Rectal smooth muscle tissue (tissue), 1 donor: ENCODE data around the gene TBC1D4.

Experiments used
- H3K27ac ChIP-seq: one replicate; pipeline ENCODE4 v1.7.0; 2013; ENCODE audit warnings: low read depth, low read length, inconsistent platforms
- H3K27me3 ChIP-seq: one replicate; pipeline ENCODE4 v1.7.0; 2013; ENCODE audit warnings: low read length; ENCODE audit not compliant: control insufficient read depth, insufficient read depth
- H3K36me3 ChIP-seq: one replicate; pipeline ENCODE4 v1.7.0; 2013; ENCODE audit warnings: low read length; ENCODE audit not compliant: control insufficient read depth, insufficient read depth
- H3K4me1 ChIP-seq: one replicate; pipeline ENCODE4 v1.7.0; 2013; ENCODE audit warnings: low read length; ENCODE audit not compliant: control insufficient read depth, insufficient read depth
- H3K4me3 ChIP-seq: one replicate; pipeline ENCODE4 v1.7.0; 2013; ENCODE audit warnings: low read length
- H3K9ac ChIP-seq: one replicate; pipeline ENCODE4 v1.7.0; 2013; ENCODE audit warnings: low read length

Gene TBC1D4

GRCh38 chr13:75417656-75418055, 64.3 kb downstream of the TBC1D4 start:
- H3K9ac ChIP-seq, result no peak overlapping the region
- H3K36me3 ChIP-seq, result no peaks in the 10 kb centered on the region
- H3K27me3 ChIP-seq, result no peaks in the 10 kb centered on the region
- H3K4me1 ChIP-seq, result no peaks in the 10 kb centered on the region
- H3K4me3 ChIP-seq, result no peak overlapping the region
- H3K27ac ChIP-seq, result no peak overlapping the region

GRCh38 chr13:75417012-75417384, 65.0 kb downstream of the TBC1D4 start:
- no peaks in the 10 kb centered on the region for H3K4me1 ChIP-seq
- no peak overlapping the region for H3K9ac ChIP-seq
- H3K27ac ChIP-seq, result no peak overlapping the region
- H3K27me3 ChIP-seq, result no peaks in the 10 kb centered on the region
- H3K36me3 ChIP-seq, result no peaks in the 10 kb centered on the region
- no peak overlapping the region for H3K4me3 ChIP-seq

- H3K27me3 ChIP-seq, result no peaks in the 10 kb centered on the region
- no peaks in the 10 kb centered on the region for H3K36me3 ChIP-seq
- no peak overlapping the region for H3K9ac ChIP-seq
- no peak overlapping the region for H3K4me3 ChIP-seq
- no peaks in the 10 kb centered on the region for H3K4me1 ChIP-seq
- H3K27ac ChIP-seq, result no peak overlapping the region
Observed at GRCh38 chr13:75416327-75417011, 65.5 kb downstream of the TBC1D4 start.

GRCh38 chr13:75415694-75416093, 66.3 kb downstream of the TBC1D4 start:
- H3K27me3 ChIP-seq, result no peaks in the 10 kb centered on the region
- no peak overlapping the region for H3K27ac ChIP-seq
- no peak overlapping the region for H3K4me3 ChIP-seq
- H3K4me1 ChIP-seq, result no peaks in the 10 kb centered on the region
- no peak overlapping the region for H3K9ac ChIP-seq
- H3K36me3 ChIP-seq, result no peaks in the 10 kb centered on the region

GRCh38 chr13:75415171-75415570, 66.8 kb downstream of the TBC1D4 start:
- H3K27me3 ChIP-seq, result no peaks in the 10 kb centered on the region
- H3K9ac ChIP-seq, result no peak overlapping the region
- no peak overlapping the region for H3K27ac ChIP-seq
- H3K36me3 ChIP-seq, result no peaks in the 10 kb centered on the region
- no peaks in the 10 kb centered on the region for H3K4me1 ChIP-seq
- H3K4me3 ChIP-seq, result no peak overlapping the region

- no peak overlapping the region for H3K4me3 ChIP-seq
- no peak overlapping the region for H3K9ac ChIP-seq
- no peak overlapping the region for H3K27ac ChIP-seq
- no peaks in the 10 kb centered on the region for H3K36me3 ChIP-seq
- H3K27me3 ChIP-seq, result no peaks in the 10 kb centered on the region
- H3K4me1 ChIP-seq, result no peaks in the 10 kb centered on the region
Observed at GRCh38 chr13:75414036-75414827, 67.7 kb downstream of the TBC1D4 start.

GRCh38 chr13:75411924-75412537, 69.9 kb downstream of the TBC1D4 start:
- Histone ChIP-seq H3K36me3 (no peaks in the 10 kb centered on the region), H3K27me3 (no peaks in the 10 kb centered on the region), H3K4me3 (no peak overlapping the region), H3K4me1 (no peaks in the 10 kb centered on the region), H3K27ac (no peak overlapping the region), H3K9ac (no peak overlapping the region)

GRCh38 chr13:75410207-75410606, 71.8 kb downstream of the TBC1D4 start:
- no peak overlapping the region for H3K4me3 ChIP-seq
- H3K9ac ChIP-seq, result no peak overlapping the region

GRCh38 chr13:75407998-75408397, 74.0 kb downstream of the TBC1D4 start:
- Histone ChIP-seq H3K9ac (no peak overlapping the region), H3K4me1 (no peaks in the 10 kb centered on the region), H3K27me3 (no peaks in the 10 kb centered on the region), H3K27ac (no peak overlapping the region), H3K36me3 (no peaks in the 10 kb centered on the region), H3K4me3 (no peak overlapping the region)

More at GRCh38 chr13:75410207-75410606, 71.8 kb downstream of the TBC1D4 start:
- Histone ChIP-seq H3K4me1 (no peaks in the 10 kb centered on the region), H3K27me3 (no peaks in the 10 kb centered on the region), H3K36me3 (no peaks in the 10 kb centered on the region), H3K27ac (no peak overlapping the region)

GRCh38 chr13:75407473-75407872, 74.5 kb downstream of the TBC1D4 start:
- no peak overlapping the region for H3K4me3 ChIP-seq
- no peaks in the 10 kb centered on the region for H3K4me1 ChIP-seq
- no peak overlapping the region for H3K27ac ChIP-seq
- no peaks in the 10 kb centered on the region for H3K36me3 ChIP-seq
- H3K9ac ChIP-seq, result no peak overlapping the region
- no peaks in the 10 kb centered on the region for H3K27me3 ChIP-seq

GRCh38 chr13:75405976-75406703, 75.8 kb downstream of the TBC1D4 start:
- H3K27ac ChIP-seq, result no peak overlapping the region
- no peaks in the 10 kb centered on the region for H3K4me1 ChIP-seq
- no peak overlapping the region for H3K4me3 ChIP-seq

GRCh38 chr13:75404726-75405125, 77.2 kb downstream of the TBC1D4 start:
- H3K4me1 ChIP-seq, result no peaks in the 10 kb centered on the region
- no peak overlapping the region for H3K4me3 ChIP-seq
- H3K9ac ChIP-seq, result no peak overlapping the region
- H3K27me3 ChIP-seq, result no peaks in the 10 kb centered on the region
- no peak overlapping the region for H3K27ac ChIP-seq
- H3K36me3 ChIP-seq, result no peaks in the 10 kb centered on the region

More at GRCh38 chr13:75405976-75406703, 75.8 kb downstream of the TBC1D4 start:
- Histone ChIP-seq H3K27me3 (no peaks in the 10 kb centered on the region), H3K9ac (no peak overlapping the region), H3K36me3 (no peaks in the 10 kb centered on the region)
